Activated CD4-positive, alpha-beta T cell treated with anti-CD3 and anti-CD28 coated beads, Interleukin-2, amount 50 U/mL, for 16 hours (primary cell): ENCODE measurements around the gene PHTF2.

Source experiments
- DNase-seq: peaks from one replicate; pipeline ENCODE4 v3.0.0-alpha.2; 2020

Gene PHTF2

DNA sequence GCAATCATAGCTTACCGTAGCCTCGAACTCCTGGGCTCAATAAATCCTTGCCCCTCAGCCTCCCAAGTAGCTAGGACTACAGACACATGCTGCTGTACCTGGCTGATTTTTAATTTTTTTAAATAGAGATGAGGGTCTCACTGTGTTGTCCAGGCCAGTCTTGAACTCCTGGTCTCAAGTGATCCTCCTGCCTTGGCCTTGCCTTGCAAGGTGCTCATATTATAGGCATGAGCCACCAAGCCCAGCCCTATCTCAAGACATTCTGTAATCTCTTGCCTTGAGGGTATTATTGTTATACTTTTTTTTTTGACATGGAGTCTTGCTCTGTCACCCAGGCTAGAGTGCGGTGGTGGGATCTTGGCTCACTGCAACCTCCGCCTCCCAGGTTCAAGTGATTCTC is 86.6 kb downstream of the PHTF2 start:
- no peak for DNase-seq

DNA sequence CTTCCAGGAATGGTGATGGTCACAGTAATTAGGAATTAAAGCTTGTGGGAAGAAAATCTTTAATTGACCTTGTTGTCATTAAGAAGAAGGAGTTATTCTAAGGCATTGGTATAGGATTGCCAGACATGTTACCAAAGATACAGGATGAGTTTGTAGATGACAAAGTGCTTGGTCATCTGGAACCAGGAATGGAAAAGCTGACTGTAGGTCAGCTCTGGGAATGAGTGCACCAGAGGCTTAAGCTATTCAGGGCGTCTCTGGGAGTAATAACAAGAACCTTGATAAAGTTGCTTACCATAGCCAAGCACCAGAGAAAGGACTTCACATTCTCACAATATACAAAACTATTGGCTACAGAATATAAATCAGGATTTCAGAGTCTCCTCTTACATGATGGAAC is 89.0 kb downstream of the PHTF2 start:
- DNase-seq: peak; percentile 22

- DNase-seq: no peak
Measured at GRCh38 chr7:77888998-77889397, 90.4 kb downstream of the PHTF2 start.

GRCh38 chr7:77893813-77894212 is 95.2 kb downstream of the PHTF2 start:
- no peak for DNase-seq

DNA sequence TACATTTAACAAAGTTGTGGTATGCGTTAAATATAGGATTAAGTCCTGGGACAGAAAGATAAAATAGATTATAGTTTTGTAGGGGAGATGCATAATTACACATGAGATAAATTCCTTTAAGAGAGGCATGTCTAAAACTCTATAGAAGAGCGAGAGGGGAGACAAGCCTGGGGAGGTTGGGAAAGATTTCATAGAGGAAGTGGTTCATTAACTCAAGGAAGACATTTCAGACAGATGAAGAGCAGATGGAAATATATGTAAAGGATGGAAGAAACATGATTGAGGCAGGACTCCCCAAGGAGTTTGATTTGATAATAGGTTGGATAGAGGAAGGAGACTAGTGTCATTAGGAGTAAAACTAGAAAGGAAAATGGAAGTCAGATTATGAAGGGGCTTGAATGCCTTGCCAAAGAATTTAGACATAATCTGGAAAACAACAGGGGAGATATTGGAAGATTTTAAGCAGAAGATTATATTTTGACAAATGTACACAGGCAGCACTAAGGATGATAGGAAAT is 96.1 kb downstream of the PHTF2 start:
- no peak for DNase-seq

- no peak for DNase-seq
Measured at GRCh38 chr7:77895905-77896304, 97.3 kb downstream of the PHTF2 start.

DNA sequence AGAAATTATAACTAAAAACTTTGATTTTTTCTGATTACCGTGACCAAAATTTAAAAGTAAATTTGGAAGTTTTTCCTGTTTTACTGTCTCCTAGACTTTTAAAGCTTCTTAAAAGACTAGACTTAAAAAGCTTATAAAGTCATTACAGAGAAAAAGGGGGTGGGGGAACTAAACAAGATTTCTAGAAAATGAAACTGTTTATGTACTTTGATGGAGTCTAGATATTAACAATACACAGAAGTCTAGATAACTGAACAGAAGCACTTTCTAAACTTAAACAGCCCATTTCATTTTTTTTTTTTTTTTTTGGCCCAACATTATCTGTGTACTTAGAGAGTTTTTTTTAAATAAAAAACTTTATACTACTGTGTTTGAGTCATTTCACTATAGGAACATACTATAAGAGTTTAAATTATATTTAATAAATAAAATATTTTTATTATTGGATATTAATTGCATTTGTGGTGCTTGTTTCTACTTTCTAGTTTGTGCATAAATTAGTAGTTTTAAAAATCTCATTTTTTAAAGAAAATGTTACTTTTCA is 98.5 kb downstream of the PHTF2 start:
- DNase-seq: no peak

GRCh38 chr7:77899516-77899915 is 100.9 kb downstream of the PHTF2 start:
- DNase-seq: no peak

- DNase-seq: peak; percentile 6
Measured at GRCh38 chr7:77903597-77903996, 105.0 kb downstream of the PHTF2 start.

GRCh38 chr7:77904252-77904651 is 105.7 kb downstream of the PHTF2 start:
- DNase-seq: no peak

DNA sequence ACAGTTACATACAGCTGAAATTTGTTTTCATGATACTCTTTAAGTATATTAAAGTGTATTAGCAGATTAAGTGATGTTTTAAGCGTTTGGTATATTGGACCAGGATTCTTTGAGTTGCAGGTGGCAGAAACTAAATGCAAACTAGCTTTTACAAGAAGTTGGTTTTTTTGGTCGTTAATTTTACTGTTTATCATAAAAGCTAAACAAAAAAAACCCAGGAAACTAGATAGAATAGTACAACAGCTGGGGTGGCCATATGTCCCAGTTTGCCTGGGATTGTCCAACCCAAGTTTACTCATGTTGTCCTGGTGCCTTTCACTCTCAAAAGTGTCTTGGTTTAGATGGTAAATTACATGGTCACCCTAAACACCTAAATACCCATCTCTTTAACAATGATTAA is 108.7 kb downstream of the PHTF2 start:
- DNase-seq: no peak

DNA sequence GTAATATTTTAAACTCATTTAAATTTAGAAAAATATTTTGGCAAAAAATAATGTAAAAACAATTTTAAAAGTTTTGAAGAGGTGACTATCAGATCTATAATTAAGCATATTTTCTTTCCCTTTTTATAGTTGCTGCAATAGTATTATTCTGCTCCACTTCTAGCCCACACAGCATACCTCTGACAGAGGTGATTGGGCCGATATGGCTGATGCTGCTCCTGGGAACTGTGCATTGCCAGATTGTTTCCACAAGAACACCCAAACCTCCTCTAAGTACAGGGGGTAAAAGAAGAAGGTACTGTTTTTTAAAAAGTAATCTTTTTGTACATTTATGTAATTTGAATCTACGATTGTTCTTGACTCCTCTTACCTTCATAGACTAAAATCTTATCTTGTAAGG is 110.1 kb downstream of the PHTF2 start:
- DNase-seq: no peak

- DNase-seq: no peak
Measured at GRCh38 chr7:77910124-77910523, 111.6 kb downstream of the PHTF2 start.

- DNase-seq: no peak
Measured at GRCh38 chr7:77912293-77912692, 113.7 kb downstream of the PHTF2 start.

DNA sequence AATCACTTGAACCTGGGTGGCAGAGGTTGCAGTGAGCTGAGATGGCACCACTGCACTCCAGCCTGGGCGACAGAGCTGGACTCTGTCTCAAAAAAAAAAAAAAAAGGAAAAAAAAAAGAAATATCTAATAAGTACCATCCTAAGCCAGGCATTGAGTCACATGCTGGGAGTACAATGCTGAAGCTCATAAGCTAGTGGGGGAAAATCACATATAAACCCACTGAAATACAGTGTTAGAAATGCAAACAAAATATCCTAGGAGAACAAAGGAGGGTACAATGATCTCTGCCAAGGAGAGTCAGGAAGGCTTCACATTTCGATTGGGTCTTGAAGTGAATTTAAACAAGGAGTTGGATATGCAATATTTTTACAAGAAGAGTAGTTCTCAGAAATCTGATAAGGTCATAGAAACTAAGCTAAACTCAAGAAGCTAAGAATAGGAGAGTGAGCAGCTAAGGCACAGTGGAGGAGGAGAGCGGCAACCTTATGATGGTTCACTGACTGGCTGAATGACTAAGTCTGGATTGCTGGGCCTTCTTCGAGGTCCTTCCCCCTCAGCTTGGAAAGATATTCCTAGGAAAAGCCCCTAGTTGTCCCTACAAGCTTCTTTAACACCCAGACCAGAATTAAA is 115.5 kb downstream of the PHTF2 start:
- DNase-seq: peak; percentile 21

GRCh38 chr7:77917500-77918262 is 119.1 kb downstream of the PHTF2 start:
- DNase-seq: no peak

- DNase-seq: no peak
Measured at GRCh38 chr7:77918676-77919075, 120.1 kb downstream of the PHTF2 start.

DNA sequence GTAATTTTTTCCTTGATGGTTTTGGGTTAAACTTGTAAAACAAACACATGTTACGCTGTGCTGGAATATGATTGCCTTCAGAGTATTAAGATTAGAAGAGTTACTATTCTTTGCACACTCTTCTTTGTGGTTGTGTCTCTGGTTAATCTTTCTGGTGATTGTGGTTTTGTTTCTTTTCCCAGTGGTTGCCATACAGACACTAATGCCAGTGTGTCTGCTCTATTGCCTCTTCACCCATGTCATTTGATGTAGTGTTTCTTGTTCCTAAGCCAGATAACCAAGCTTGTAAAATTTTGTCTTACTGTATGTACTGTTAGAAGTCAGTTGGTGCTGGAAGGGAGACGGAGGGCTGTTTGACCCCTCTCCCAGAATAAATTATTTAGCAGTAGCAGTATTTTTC is 124.8 kb downstream of the PHTF2 start:
- DNase-seq: no peak

- DNase-seq: no peak
Measured at GRCh38 chr7:77930496-77930895, 131.9 kb downstream of the PHTF2 start.

GRCh38 chr7:77931841-77932240 is 133.3 kb downstream of the PHTF2 start:
- DNase-seq: no peak

DNA sequence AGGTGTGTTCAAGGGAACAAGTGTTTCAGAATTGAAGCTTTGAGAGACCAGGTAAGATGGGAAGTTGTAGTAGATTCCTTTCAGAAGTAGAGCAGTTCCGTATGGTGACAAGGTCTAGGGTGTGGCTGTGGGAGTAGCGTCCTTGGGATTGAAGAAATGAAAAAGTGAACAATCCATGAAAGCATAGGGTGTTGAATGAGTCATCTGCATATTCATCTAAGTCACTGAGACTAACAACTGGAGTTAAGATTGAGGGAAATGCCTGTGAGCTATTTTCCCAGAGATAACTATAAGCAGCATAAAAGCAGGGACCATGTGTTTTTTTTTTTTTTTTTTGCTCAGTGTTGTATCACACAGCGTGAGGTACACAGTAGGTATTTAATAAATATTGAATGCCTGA is 134.8 kb downstream of the PHTF2 start:
- peak; percentile 4 for DNase-seq

GRCh38 chr7:77935652-77936348 is 137.2 kb downstream of the PHTF2 start:
- no peak for DNase-seq

- peak; percentile 38 for DNase-seq
Measured at GRCh38 chr7:77940647-77941046, 142.1 kb downstream of the PHTF2 start.

DNA sequence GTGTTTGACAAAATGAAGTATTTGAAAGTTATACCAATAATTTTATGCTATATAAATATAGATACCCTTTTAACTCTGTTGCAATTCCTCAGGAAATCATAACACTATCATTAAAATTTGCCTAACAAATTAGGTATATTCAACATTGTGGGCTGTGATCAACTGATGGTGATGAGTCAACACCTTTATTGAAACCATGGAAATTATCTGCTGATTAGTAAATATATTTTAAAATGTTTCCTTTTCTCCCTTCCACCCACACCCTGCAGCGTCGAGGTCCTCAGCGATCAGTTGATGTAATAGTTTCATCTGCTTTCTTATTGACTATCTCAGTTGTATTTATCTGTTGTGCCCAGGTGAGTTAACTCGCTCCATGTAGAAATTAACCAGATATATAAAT is 143.9 kb downstream of the PHTF2 start:
- DNase-seq: no peak
